Kidney epithelial cell (primary cell): Measurements from ENCODE around the gene COL4A4. TPM values are rescaled to one million over a fixed set of nuclear protein-coding genes. Genes with fewer than 3 reads are reported as not detected.

Experiments used
- DNase-seq: peaks from one replicate; pipeline ENCODE4 v3.0.0-alpha.2; 2010; ENCODE audit warnings: low read depth
- H3K27me3 ChIP-seq: 2 replicates; pipeline ENCODE4 v1.6.0; 2011; ENCODE audit warnings: low read length; ENCODE audit not compliant: control insufficient read depth, insufficient read depth
- H3K36me3 ChIP-seq: 2 replicates; pipeline ENCODE4 v1.5.1; 2011; ENCODE audit warnings: low read length; ENCODE audit not compliant: control insufficient read depth, insufficient read depth
- H3K4me3 ChIP-seq: 2 replicates; pipeline ENCODE4 v1.5.1; 2011; ENCODE audit warnings: low read depth, mild to moderate bottlenecking, control low read depth, low read length
- total RNA-seq: library from RNA; depleted of rRNA; stranded (reverse); fragments of >200 nt; gene quantifications from 2 replicates; pipeline ENCODE4 v1.2.3, GENCODE V29; 2015
- TF ChIP-seq, protein P1 (sequence below): IDR thresholded peaks from 2 replicates; pipeline ENCODE4 v1.5.1; 2011; ENCODE audit warnings: mild to moderate bottlenecking, moderate library complexity, low read length, control low read depth, inconsistent platforms; ENCODE audit not compliant: insufficient read depth, poor library complexity, severe bottlenecking

COL4A4 gene
- total RNA-seq, 1 donor from 2014 or later, result 3.4 TPM

GRCh38 chr2:227118353-227118752, 45.7 kb downstream of the COL4A4 start:
- TF ChIP-seq, protein P1, sequence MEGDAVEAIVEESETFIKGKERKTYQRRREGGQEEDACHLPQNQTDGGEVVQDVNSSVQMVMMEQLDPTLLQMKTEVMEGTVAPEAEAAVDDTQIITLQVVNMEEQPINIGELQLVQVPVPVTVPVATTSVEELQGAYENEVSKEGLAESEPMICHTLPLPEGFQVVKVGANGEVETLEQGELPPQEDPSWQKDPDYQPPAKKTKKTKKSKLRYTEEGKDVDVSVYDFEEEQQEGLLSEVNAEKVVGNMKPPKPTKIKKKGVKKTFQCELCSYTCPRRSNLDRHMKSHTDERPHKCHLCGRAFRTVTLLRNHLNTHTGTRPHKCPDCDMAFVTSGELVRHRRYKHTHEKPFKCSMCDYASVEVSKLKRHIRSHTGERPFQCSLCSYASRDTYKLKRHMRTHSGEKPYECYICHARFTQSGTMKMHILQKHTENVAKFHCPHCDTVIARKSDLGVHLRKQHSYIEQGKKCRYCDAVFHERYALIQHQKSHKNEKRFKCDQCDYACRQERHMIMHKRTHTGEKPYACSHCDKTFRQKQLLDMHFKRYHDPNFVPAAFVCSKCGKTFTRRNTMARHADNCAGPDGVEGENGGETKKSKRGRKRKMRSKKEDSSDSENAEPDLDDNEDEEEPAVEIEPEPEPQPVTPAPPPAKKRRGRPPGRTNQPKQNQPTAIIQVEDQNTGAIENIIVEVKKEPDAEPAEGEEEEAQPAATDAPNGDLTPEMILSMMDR, result no peak
- Histone ChIP-seq H3K27me3 (no peaks in the 10 kb centered on the region), H3K36me3 (no peaks in the 10 kb centered on the region), H3K4me3 (no peak overlapping the region)
- no peak for DNase-seq

- Histone ChIP-seq H3K4me3 (no peak overlapping the region), H3K36me3 (no peaks in the 10 kb centered on the region), H3K27me3 (no peaks in the 10 kb centered on the region)
- no peak for DNase-seq
- TF ChIP-seq, protein P1, result no peak
Observed at GRCh38 chr2:227117852-227118251, 46.2 kb downstream of the COL4A4 start.

DNA sequence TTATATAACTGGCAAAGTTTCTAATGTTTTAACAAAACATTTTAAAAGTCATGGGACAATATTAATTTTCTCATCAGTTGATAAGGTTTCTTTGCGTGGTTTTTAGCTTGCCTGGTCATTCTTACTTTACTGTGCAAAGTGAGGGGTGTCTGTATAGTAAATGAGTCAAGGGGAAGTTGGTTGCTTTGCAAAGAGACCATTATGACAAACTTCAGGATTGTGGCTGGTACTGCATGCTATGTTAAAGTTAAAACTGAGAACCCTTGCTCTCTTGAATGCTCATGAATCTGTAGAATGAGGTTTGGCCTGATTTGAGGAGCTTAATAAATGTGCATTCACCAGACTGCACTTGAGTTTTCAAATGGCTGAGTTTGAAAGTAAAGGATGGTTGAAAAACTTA, 47.0 kb downstream of the COL4A4 start:
- Histone ChIP-seq H3K36me3 (no peaks in the 10 kb centered on the region), H3K4me3 (no peak overlapping the region), H3K27me3 (no peaks in the 10 kb centered on the region)
- no peak for DNase-seq
- TF ChIP-seq, protein P1, result no peak

GRCh38 chr2:227115761-227116160, 48.2 kb downstream of the COL4A4 start:
- Histone ChIP-seq H3K36me3 (no peaks in the 10 kb centered on the region), H3K4me3 (no peak overlapping the region), H3K27me3 (no peaks in the 10 kb centered on the region)
- DNase-seq, result no peak
- TF ChIP-seq, protein P1, result no peak

DNA sequence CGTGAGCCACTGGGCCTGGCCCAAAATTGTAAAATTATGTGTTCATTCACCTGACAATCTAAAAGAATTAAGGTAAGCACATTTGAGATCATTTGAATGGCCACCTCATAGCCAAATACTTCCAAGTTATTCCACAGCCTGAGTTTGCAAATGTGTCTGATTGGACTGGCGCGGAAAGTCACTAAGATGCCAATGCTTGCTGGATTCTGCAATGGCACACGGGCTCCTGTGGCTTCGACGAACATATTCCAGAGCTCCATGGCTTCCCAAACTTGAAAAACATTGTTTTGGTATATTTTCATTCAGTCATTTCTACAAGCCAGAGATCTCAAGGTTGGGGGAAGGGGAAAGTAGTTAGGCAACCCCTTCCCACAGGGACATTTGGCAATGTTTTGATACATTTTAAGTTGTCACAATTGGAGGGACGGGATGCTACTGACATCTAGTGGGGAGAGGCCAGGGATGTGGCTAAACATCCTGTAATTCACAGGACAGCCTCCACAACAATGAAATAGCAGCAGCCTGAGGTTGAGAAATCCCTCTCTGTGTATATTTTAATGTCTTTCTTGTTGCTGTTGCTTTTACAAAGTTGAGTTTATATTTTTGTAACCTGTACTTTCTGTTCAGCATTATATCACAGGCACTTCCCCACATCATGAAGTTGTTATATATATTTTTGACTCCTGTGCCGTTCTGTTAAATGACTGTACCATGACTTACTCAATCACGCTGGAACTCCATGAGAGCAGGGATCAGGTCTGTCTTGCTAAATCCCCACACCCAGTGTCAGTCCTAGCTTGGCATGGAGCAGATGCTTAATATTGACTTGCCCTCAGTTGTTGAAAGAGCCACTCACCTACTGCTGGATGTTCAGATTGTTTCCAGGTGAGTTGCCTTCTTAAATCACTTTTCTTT, 56.9 kb downstream of the COL4A4 start:
- DNase-seq, result peak; percentile 1
- no peaks in the 10 kb centered on the region for H3K27me3 ChIP-seq
- H3K36me3 ChIP-seq, result no peaks in the 10 kb centered on the region
- no peak overlapping the region for H3K4me3 ChIP-seq
- TF ChIP-seq, protein P1, result peak; percentile 75
